Amniotic stem cell (primary cell): ENCODE data around the gene ACBD3.
A peak's percentile ranks its signal among the peaks of the same experiment; 100 is the strongest.

Source experiments
- DNase-seq: peaks from one replicate; lab custom pipeline; 2025; lab: John Stamatoyannopoulos, UW

ACBD3 gene

DNA sequence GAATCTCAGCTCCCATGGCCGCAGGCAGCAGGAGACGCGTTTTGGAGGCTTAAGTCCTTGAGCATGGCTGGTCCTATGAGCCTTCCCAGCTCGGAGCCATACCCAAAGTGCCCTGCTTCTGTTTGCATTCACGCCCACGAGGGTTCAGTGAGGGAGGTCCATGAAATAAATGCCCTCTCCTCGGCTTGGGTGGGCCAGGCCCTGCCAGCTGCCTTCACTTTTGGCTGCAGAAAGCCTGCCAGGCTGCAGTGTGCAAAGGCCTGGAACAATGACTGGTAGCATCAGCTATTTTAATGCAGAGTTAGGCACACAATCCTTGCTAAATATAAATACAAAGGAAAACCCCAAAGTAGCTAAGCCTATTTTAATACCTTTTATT, 74.7 kb downstream of the ACBD3 start:
- no peak for DNase-seq

DNA sequence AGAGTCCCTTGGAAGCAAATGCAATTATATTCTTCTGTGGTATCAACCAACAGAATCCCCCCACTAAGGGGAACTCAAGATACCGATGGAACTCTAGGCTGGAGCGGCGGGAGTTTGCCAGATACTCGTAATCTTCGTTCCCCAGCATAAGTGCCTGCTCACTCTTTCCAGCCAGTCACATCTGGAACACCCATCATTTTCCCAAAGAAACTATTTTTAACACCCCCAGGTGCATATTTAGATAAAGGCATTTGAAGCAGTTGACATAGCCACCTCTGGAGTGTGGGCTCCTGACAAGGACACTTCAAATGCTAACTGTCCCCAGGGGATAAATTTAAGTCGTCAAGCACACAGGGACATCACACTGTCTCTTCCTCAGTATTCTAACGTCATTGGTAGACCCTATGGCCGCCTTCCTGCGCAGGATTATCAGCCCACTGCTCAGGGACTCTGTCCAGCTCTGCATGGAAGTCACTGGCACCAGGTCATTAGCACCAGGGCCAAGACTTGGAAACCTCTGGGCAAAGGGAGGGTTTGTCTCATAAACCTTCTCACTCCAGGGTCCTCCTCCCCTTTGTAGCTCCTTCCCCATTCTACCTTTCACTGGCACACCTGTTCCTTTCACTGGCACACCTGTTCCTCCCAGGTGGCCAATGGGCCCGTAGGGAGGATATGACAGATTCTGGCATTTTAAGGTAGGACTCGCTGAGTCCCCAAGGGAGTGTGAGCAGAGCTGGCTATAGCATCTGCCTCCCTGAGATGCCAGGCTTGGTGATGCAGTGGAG, 75.3 kb downstream of the ACBD3 start:
- DNase-seq = no peak

DNA sequence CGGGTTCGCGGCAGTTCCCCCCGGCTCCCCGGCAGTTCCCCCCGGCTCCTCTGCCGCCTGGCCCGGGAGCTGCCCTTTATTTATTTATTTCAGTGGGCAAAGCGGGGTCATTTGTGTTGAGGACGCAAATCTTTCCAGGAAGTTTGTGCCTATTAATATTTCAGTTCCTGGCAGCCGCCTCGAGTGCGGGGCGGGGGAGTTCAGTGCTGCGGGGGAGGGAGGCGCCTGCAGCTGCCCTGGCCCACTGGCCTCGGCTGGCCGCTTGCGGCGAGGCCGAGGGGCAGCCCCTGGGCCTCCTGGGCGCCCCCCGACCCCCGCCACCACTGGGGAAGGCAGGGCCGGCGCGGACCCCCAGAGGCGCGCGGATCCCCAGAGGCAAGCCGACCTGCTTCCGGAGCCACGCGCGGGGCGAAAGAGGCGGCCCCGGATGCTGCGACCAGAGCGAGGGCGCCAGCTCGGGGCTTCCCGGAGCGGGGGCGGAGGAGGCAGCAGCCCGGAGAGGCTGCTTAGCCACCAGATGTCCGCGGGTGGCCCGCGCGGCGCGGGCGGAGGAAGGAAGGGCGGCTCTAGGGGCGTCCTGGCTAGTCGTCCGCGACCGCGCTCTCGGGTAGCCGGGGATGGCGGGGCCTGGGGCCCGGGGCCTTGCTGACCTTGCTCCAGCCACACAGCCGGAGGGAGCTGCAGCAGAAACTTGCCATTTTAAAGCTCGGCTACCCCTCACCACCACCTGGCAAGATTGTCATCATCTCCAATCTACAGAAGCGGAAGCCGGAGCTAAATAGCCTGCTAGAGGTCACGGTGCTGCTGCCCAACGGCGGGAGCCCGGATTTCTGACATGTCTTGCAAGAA, 76.1 kb downstream of the ACBD3 start:
- peak; percentile 20 for DNase-seq

DNA sequence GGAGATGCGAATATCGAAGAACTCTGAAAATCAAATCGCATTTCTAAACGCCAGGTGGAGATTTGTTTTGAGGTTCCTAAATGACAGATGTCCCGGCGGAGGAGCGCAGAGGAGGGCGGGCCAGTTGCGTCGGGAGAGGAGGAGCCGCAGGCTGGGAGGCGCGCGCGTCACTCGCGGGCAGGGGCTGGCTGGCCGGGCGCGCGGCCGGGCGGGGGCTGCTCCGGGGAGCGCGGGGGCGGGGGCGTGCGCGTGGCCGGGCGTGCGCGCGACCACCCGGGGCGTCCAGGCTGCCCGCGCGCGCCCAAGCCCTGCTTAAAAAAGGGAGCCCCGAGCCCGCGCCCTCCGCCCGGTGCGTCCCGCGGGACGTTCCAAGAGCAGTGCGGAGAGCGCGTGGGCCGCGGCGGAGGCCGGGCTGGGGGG, 76.7 kb downstream of the ACBD3 start:
- peak; percentile 62 for DNase-seq

DNA sequence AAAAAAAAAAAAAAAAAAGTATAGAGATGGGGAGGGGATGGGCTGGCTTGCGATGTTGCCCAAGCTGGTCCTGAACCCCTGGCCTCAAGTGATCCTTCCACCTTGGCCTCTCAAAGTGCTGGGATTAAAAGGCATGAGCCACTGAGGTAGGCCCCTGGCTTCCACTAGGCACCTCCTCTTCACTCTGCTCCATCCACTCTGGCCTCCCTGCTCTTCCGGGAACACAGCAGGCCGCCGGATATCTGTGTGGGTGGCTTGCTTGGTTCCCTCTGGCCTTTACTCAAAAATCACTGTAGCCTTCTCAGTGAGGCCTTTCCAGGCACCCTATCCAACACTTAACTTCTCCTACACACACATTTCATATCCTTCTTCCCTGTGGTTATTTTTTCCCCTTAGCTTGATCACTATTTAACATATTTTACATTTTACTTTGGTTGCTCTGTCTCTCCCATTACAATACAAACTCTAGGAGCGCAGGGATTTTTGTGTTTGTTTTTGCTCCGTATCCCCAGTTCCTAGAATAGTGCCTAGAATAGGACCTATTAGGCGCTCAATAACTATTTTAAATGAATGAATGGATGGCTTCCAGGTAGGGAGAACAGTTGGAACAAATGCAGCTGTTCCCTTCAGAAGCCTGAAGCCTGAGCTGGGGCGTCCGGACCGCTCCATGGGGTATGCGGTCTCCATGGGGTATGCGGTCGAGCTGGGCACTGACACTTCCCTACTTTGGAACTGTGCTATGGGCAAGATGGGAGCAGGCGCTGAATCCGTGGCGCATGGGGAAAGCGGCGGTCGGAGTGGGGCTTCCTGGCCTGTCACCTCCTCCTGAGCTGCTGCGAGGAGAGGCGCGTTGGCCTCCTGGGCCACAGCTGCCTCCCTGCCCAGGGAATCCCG, 77.4 kb downstream of the ACBD3 start:
- no peak for DNase-seq

DNA sequence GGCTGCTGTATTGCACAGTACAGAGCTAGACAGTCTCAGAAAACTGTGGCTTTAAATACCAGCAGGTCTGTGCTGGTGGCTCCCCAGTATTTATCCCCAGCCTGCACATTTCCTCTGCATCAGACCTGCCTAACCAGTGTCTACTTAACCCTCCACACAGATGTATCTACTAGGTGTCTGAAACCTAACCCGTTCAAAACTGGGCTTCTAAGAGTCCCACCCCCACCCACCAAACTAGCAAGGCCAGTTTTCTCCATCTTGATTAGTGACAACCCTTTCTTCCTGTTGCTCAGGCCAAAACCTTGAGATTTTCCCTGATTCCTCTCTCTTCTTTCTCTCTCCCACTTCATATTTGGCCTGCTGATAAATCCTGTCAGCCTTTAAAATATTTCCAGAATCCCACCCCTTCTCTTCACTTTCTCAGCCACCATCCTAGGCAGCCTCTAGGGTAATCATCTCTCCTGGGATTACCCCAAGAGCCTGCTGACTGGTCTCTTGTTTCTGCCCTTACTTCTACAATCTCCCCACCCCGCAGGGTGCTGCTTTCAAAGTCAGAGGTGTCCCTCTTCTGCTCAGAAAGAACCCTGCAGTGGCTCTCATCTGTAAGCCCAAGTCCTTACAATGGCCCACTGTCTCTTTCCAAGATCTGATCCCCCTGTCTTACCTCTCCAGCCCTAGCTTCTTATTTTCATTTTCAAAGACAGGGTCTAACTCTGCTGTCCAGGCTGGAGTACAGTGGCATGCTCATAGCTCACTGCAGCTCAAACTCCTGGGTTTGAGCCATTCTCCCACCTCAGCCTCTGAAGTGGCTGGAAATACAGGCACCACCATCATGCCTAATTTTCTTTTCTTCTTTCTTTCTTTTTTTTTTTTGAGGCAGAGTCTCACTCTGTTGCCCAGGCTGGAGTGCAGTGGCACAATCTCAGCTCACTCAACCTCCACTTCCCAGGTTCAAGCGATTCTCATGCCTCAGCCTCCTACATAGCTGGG, 78.8 kb downstream of the ACBD3 start:
- no peak for DNase-seq

DNA sequence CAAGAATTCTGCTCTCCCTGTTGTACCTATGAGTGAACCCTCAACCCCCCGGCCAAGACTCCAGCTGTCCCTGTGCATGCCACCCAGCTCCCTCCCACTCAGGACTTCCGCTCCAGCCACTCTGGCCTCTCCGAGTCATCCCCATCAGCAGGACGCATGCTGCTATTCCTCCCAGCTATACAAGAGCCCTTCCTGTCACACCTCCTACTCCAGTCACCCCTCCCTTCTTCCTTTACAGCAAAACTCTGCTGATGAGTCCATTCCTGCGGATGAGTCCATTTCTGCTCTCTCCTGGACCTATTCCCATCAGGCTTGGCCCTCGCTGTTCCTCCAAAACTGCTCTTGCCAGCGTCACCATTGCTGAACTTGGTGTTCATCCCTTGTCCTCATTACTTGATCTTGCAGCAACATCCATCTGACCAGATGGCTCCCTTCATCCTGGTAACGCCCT, 81.8 kb downstream of the ACBD3 start:
- DNase-seq = no peak

DNA sequence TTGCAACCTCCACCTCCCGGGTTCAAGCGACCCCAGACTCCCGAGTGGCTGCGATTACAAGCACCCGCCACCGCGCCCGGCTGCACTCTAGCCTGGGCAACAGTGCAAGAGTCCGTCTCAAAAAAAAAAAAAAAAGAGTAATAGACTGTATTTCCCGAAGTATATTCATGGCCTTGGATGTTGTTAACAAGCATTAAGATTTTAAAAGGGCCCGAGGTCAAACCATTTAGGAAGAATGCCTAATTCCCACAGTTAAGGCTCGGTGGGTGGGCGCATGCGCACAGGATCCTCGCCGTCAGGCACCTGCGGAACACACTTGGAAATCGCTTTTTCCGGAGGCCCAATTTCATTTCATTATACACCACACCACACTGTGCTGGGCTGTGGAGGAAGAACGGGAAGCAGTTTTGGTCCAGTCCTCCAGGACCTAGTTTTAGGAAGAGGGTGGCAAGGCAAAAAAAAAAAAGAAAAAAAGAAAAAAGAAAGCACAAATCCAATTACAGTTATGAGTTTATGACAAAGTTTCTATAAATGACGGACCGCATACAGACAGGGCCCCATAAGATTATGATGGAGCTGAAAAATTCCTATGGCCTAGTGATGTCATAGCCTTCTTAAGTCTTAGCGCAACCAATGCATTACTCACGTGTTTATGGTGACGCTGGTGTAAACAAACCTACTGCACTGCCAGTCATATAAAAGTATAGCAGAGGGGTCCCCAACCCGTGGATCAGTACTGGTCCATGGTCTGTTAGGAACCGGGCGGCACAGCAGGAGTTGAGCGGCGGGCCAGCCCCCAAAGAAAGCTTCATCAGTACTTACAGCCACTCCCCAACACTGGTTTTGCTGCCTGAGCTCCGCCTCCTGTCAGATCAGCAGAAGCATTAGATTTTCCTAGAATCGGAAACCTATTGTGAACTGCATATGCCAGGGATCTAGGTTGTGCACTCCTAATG, 85.8 kb downstream of the ACBD3 start:
- no peak for DNase-seq

DNA sequence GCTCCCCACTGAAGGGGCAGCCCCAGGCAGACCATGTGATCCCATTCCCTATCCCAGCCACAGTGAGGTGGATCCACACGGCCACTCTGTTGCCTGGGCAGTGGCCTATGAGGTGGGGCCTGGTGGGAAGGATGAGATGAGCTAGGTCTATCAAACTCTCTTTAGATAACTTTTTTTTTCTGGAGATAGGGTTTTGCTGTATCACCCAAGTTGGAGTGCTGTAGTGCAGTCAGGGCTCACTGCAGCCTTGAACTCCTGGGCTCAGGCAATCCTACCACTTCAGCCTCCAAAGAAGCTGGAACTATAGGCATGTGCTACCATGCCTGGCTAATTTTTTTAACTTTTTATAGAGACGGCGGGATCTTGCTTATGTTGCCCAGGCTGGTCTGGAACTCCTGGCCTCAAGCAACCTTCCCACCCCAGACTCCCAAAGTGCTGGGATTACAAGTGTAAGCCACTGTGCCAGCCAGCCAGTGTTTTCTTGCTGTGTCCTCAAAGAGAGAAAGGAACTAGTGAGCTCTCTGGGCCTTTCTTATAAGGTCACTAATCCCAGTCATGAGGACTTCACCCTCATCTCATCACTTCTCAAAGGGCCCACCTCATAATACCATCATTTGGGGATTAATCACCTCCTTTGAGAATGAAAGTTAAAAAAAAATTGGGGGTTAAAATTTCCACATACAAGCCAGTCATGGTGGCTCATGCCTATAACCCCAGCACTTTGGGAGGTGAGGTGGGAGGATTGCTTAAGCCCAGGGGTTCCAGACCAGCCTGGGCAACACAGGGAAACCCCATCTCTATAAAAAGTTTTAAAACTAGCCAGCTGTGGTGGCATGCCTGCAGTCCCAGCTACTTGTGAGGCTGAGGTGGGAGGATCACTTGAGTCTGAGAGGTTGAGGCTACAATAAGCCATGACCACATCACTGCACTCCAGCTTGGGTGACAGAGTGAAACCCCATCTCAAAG, 87.4 kb downstream of the ACBD3 start:
- no peak for DNase-seq

DNA sequence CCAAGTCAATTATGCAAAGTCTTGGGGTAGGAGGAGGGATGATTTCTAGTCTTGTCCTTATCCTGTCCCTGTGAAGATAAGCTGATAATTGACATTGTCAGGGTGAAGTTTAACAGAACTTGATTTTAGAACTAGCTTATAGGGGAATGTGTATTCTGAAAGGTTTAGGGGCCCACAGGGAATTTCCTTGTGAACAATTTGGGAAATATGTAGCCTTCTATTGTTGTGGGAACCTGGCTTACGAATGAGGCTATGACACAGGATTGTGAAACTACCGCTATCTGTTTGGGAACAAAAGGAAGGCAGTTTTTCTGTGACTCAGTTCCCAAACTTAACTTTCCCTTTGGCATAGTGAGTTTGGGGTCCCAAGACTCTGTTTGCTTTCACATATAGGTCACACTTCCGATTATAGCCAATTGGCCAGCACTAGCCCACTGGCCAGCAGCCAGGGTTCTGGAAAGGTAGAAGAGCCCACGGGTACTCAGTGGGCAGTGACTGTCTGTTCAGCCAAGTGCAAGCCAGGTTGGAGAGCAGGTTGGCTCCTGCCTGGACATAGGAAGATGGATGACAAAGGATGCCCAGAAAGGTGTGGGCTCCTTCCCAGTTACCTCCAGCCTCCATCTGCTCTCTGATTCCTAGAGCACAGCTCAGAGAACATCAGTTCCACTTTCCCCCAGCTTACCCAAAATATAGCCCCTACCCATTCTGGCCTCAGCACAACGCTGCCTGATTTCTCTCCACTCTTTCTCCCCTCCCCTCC, 88.5 kb downstream of the ACBD3 start:
- no peak for DNase-seq

DNA sequence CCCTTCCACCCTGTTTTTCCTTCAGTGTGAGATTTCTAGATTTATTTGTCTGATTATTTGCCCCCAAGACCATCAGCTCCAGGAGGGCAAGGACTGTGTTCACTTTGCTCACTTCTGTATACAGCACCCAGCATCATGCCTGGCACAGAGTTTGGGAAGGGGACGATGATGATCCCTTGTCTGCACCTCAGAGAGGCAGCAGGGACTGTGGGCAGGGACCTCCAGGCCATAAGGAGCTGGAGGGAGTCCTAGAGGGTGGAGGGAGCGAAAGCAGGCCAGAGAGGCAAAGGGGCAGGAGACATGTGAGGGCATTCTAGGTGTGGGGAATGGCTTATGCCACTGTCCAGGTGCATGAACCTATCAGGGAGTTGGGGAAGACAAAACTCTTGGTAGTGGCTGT, 91.3 kb downstream of the ACBD3 start:
- DNase-seq = no peak
